Fibroblast of lung (primary cell): ENCODE measurements around the gene ITPRIPL2. TPM values are rescaled to one million over a fixed set of nuclear protein-coding genes. Genes with fewer than 3 reads are reported as not detected.

ENCODE experiments used
- DNase-seq, 2 donors: peaks; one replicate each; pipeline versions ENCODE4 v3.0.0 to v3.0.0-alpha.2; 2010; ENCODE audit warnings: low read depth in 2 of 2
- H2AFZ ChIP-seq: 2 replicates; pipeline ENCODE4 v1.5.1; 2012; ENCODE audit warnings: low read length, control low read depth, inconsistent platforms
- H3K27ac ChIP-seq: 2 replicates; pipeline ENCODE4 v1.5.1; 2011; ENCODE audit warnings: low read length, control low read depth; ENCODE audit not compliant: insufficient read depth
- H3K27me3 ChIP-seq: 2 replicates; pipeline ENCODE4 v1.5.1; 2011; ENCODE audit warnings: mild to moderate bottlenecking, low read length; ENCODE audit not compliant: control insufficient read depth, insufficient read depth
- H3K36me3 ChIP-seq: 2 replicates; pipeline ENCODE4 v1.5.1; 2011; ENCODE audit warnings: low read length; ENCODE audit not compliant: control insufficient read depth, insufficient read depth
- H3K4me1 ChIP-seq: 2 replicates; pipeline ENCODE4 v1.5.1; 2011; ENCODE audit warnings: low read length; ENCODE audit not compliant: control insufficient read depth, insufficient read depth; ENCODE audit errors: extremely low read depth
- H3K4me2 ChIP-seq: 2 replicates; pipeline ENCODE4 v1.5.1; 2011; ENCODE audit warnings: low read length, control low read depth; ENCODE audit not compliant: insufficient read depth; ENCODE audit errors: extremely low read depth
- H3K4me3 ChIP-seq, 4 experiments: fragments of 200-600 bp in 1 of 4; sonication (generic) in 1 of 4; replicated peaks in 1 of 4; 2 replicates each; pipeline ENCODE4 v1.5.1; 2011 to 2016; ENCODE audit warnings: low read length in 4 of 4, low read depth in 3 of 4, mild to moderate bottlenecking in 3 of 4, control low read depth in 2 of 4, inconsistent platforms in 1 of 4, mixed read lengths in 1 of 4; ENCODE audit not compliant: insufficient read depth in 1 of 4; ENCODE audit errors: control extremely low read depth in 1 of 4
- H3K79me2 ChIP-seq: 2 replicates; pipeline ENCODE4 v1.5.1; 2012; ENCODE audit warnings: mild to moderate bottlenecking, low read length, inconsistent platforms; ENCODE audit not compliant: control insufficient read depth, insufficient read depth
- H3K9ac ChIP-seq: 2 replicates; pipeline ENCODE4 v1.5.1; 2011; ENCODE audit warnings: mild to moderate bottlenecking, low read length, control low read depth; ENCODE audit not compliant: insufficient read depth
- H3K9me3 ChIP-seq: 2 replicates; pipeline ENCODE4 v1.5.1; 2012; ENCODE audit warnings: low read depth, low read length; ENCODE audit not compliant: control insufficient read depth, insufficient read depth
- H4K20me1 ChIP-seq: 2 replicates; pipeline ENCODE4 v1.5.1; 2011; ENCODE audit warnings: low read length; ENCODE audit not compliant: control insufficient read depth, insufficient read depth; ENCODE audit errors: extremely low read depth
- EZH2 ChIP-seq: IDR thresholded peaks from 2 replicates; pipeline ENCODE4 v1.5.1; 2012; ENCODE audit warnings: low read length, control low read depth, mild to moderate bottlenecking; ENCODE audit errors: missing control alignments
- polyA plus RNA-seq, 2 donors: library from polyadenylated mRNA; depleted of rRNA in 1 of 2; stranded (reverse) in 1 of 2; unstranded in 1 of 2; fragments of >200 nt; gene quantifications; 2 replicates each; pipeline ENCODE4 v1.2.1, GENCODE V29; 2011 to 2012; ENCODE audit warnings: missing spikeins in 1 of 2
- total RNA-seq: library from RNA; depleted of rRNA; stranded (reverse); fragments of >200 nt; gene quantifications from 2 replicates; pipeline ENCODE4 v1.2.1, GENCODE V29; 2014
- TF ChIP-seq, protein P1 (sequence below), 2 donors: IDR thresholded peaks in 1 of 2; conservative IDR thresholded peaks in 1 of 2; 1 replicate in 1 of 2; 2 replicates in 1 of 2; pipeline ENCODE4 v1.5.1; 2011 to 2012; ENCODE audit warnings: low read length in 2 of 2, control low read depth in 1 of 2, inconsistent platforms in 1 of 2, low read depth in 1 of 2, mild to moderate bottlenecking in 1 of 2

Gene ITPRIPL2
- total and polyA plus RNA-seq, 2 donors (not counting 1 experiment from before 2014, with no cell fraction given), result 23.1 to 42.1 TPM

DNA sequence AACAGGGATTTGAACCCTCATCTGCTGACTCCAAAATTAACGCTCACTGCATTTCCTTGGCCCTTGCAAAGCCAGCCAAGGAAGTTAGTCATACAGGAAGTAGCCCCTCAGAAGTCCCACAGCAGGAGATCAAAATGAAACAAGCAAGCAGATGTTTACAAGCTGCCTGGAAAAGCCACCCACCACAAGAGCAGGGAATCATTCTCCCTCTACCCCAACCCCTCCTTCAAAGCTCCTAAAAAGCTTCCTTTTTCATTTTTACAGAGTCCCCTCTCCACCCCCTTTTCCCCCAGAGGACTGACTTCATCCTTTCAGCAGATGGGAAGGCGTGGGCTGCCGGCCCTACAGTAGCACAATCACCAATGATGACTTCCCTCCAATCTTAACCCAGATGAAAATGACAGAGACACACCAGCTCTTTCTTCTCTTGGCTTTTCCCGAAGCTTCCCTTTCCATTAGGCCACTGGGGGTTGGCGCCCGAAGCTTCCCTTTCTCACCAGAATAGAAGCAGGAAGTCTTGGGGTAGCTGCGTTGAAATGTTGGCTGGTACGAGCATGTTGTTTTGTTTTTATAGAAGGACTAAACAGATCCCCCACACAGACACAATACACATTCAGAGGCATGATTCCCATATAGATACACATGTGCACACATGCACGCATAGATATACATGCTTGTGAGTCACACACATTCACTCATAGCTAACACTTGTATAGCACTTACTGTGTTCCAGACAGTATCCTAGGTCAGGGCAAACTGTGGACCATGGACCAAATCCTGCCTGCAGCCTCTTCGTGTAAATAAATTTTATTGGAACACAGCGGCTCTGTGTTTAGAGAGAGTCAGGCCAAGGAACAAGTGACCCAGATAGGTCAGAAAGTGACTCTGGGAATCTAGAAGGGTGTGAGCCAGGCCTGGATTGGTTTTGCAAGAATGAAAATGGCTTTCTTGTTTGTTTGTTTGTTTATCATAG, 17.4 kb downstream of the ITPRIPL2 start:
- H3K4me1 ChIP-seq, result peaks cover 19% of the 10 kb centered on the region
- peak; percentile 77 to 84 for DNase-seq
- no peaks in the 10 kb centered on the region for H3K79me2 ChIP-seq
- no peaks in the 10 kb centered on the region for H3K27me3 ChIP-seq
- H3K4me2 ChIP-seq, result peak overlapping the region; percentile 89
- H3K9me3 ChIP-seq, result no peaks in the 10 kb centered on the region
- H3K36me3 ChIP-seq, result no peaks in the 10 kb centered on the region
- peak overlapping the region; percentile 71 for H2AFZ ChIP-seq
- TF ChIP-seq EZH2, result no peak
- peak overlapping the region in 3 of 4 experiments; percentile 25 to 37 (median 26) for H3K4me3 ChIP-seq
- no peaks in the 10 kb centered on the region for H4K20me1 ChIP-seq
- peak overlapping the region; percentile 45 for H3K9ac ChIP-seq
- H3K27ac ChIP-seq, result peak overlapping the region; percentile 84

DNA sequence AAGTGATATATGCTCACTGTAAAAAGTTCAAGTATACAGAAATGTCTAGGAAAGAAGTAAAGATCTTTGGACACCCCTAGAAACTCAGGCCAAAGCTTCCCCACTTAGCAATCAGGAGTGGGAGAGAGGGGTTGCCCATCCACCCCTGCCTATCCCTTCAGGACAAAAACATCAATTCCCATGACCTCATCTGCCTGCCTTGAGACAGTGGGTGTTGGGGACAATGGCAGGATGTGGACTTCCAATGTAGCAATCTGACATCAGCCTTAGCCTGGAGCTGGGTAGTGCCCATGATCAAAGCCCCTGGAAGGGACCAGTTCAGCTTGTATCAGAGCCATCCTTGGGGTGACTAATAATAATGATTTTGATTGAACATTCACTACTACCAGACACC, 18.1 kb downstream of the ITPRIPL2 start:
- H3K9me3 ChIP-seq, result no peaks in the 10 kb centered on the region
- peaks cover 25% of the 10 kb centered on the region for H3K4me1 ChIP-seq
- peak overlapping the region; percentile 89 for H3K4me2 ChIP-seq
- no peak overlapping the region for H3K4me3 ChIP-seq
- H3K36me3 ChIP-seq, result no peaks in the 10 kb centered on the region
- peak overlapping the region; percentile 84 for H3K27ac ChIP-seq
- no peak overlapping the region for H3K9ac ChIP-seq
- DNase-seq, result no peak
- H3K79me2 ChIP-seq, result no peaks in the 10 kb centered on the region
- no peak overlapping the region for H2AFZ ChIP-seq
- H4K20me1 ChIP-seq, result no peaks in the 10 kb centered on the region
- no peaks in the 10 kb centered on the region for H3K27me3 ChIP-seq
- TF ChIP-seq, protein P1, sequence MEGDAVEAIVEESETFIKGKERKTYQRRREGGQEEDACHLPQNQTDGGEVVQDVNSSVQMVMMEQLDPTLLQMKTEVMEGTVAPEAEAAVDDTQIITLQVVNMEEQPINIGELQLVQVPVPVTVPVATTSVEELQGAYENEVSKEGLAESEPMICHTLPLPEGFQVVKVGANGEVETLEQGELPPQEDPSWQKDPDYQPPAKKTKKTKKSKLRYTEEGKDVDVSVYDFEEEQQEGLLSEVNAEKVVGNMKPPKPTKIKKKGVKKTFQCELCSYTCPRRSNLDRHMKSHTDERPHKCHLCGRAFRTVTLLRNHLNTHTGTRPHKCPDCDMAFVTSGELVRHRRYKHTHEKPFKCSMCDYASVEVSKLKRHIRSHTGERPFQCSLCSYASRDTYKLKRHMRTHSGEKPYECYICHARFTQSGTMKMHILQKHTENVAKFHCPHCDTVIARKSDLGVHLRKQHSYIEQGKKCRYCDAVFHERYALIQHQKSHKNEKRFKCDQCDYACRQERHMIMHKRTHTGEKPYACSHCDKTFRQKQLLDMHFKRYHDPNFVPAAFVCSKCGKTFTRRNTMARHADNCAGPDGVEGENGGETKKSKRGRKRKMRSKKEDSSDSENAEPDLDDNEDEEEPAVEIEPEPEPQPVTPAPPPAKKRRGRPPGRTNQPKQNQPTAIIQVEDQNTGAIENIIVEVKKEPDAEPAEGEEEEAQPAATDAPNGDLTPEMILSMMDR (conservative IDR thresholded peaks at IDR 0.05 in 1 of 2, IDR thresholded peaks at IDR 0.05 in 1 of 2; ENCODE audit: low read depth in 1 of 2, low read length in 2 of 2), result no peak
- no peak for TF ChIP-seq EZH2

DNA sequence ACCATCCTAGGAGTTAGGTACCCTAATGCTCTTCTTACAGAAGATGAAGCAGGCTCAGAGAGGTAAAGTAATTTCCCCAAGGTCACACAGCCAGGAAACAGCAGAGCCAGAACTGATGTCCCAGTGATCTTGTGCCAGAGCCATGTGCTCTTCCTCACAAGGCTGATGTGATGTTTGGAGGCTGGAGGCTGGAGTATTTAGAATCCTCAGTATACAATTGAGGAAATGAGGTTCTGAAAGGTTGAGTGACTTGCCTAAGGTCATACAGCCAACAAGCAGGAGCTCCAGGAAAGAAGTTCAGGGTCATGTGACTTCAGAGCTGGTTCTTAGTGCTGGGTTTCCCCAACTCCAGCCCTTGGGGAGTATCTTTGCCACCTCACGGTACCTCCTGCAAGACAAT, 18.5 kb downstream of the ITPRIPL2 start:
- H3K4me1 ChIP-seq, result peaks cover 26% of the 10 kb centered on the region
- TF ChIP-seq, protein P1 (conservative IDR thresholded peaks at IDR 0.05 in 1 of 2, IDR thresholded peaks at IDR 0.05 in 1 of 2; ENCODE audit: low read depth in 1 of 2, low read length in 2 of 2), result no peak
- TF ChIP-seq EZH2, result no peak
- H3K27ac ChIP-seq, result peak overlapping the region; percentile 84
- no peak overlapping the region for H3K4me3 ChIP-seq
- DNase-seq, result no peak
- no peak overlapping the region for H2AFZ ChIP-seq
- H4K20me1 ChIP-seq, result no peaks in the 10 kb centered on the region
- no peaks in the 10 kb centered on the region for H3K27me3 ChIP-seq
- H3K79me2 ChIP-seq, result no peaks in the 10 kb centered on the region
- H3K4me2 ChIP-seq, result no peak overlapping the region
- no peaks in the 10 kb centered on the region for H3K9me3 ChIP-seq
- H3K36me3 ChIP-seq, result no peaks in the 10 kb centered on the region
- H3K9ac ChIP-seq, result no peak overlapping the region
